ENCODE measurements around the gene CHRND. TPM values are rescaled to one million over a fixed set of nuclear protein-coding genes. Genes with fewer than 3 reads are reported as not detected.

Gene CHRND
- polyA plus RNA-seq, 2 donors: not detected

DNA sequence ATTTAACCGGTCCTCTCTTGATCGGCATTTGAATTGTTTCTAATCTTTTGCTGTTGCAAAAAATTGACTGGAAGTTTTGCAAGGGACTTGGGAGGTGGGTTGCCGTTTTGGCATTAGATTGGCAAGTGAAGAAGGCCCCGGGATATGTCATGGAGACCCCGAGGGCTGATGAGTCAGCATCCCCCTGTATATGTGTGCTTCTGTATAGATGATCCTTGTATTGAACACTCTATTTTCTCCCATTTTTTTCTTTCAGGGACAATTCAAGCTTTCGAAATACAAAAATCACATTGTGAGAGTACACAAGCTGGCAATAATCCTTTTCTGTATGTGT lies 54.7 kb downstream of the CHRND start:
- Histone ChIP-seq H3K36me3 (ENCODE audit: control insufficient read depth in 2 of 2, insufficient read depth in 2 of 2, low read length in 1 of 2) (peaks cover 5 to 6% of the 10 kb centered on the region in 2 donors), H3K4me3 (ENCODE audit: low read depth in 1 of 2, low read length in 2 of 2) (no peak overlapping the region), H3K27ac (ENCODE audit: low read depth in 2 of 2, low read length in 1 of 2) (no peak overlapping the region), H3K27me3 (ENCODE audit: control insufficient read depth in 1 of 2, insufficient read depth in 2 of 2, low read length in 2 of 2) (no peaks in the 10 kb centered on the region), H3K9me3 (ENCODE audit: control insufficient read depth in 2 of 2, insufficient read depth in 1 of 2, low read depth in 1 of 2, low read length in 1 of 2) (no peaks in the 10 kb centered on the region), H3K4me1 (ENCODE audit: control insufficient read depth in 2 of 2, insufficient read depth in 2 of 2, low read length in 1 of 2) (no peaks in the 10 kb centered on the region)
- WGBS, 2 donors: 76 to 93% methylated on average over 6 of the region's 6 CpGs

DNA sequence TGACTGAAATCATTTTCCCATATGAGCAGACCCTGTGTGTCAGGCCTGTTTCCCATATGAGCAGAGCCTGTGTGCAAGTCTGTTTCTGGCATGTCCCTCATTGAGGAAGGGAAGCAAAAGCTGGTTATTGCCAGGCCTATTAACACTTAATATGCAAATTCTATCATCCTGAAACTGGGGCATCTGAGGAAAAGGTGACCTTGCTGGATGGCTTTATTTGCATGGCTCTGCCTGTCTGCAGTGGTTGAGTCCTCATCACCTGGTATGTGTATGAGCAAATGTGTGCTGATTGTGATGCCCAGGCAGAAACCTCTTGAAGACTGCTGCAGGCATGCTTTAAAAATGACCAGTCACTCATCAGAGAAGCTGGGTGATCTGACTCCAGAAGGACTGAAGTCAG lies 55.8 kb downstream of the CHRND start:
- Histone ChIP-seq H3K36me3 (ENCODE audit: control insufficient read depth in 2 of 2, insufficient read depth in 2 of 2, low read length in 1 of 2) (peaks cover 5 to 6% of the 10 kb centered on the region in 2 donors), H3K27ac (ENCODE audit: low read depth in 2 of 2, low read length in 1 of 2) (no peak overlapping the region), H3K27me3 (ENCODE audit: control insufficient read depth in 1 of 2, insufficient read depth in 2 of 2, low read length in 2 of 2) (no peaks in the 10 kb centered on the region), H3K4me3 (ENCODE audit: low read depth in 1 of 2, low read length in 2 of 2) (no peak overlapping the region), H3K9me3 (ENCODE audit: control insufficient read depth in 2 of 2, insufficient read depth in 1 of 2, low read depth in 1 of 2, low read length in 1 of 2) (no peaks in the 10 kb centered on the region), H3K4me1 (ENCODE audit: control insufficient read depth in 2 of 2, insufficient read depth in 2 of 2, low read length in 1 of 2) (no peaks in the 10 kb centered on the region)

- no peaks in the 10 kb centered on the region for H3K9me3 ChIP-seq (ENCODE audit: control insufficient read depth in 2 of 2, insufficient read depth in 1 of 2, low read depth in 1 of 2, low read length in 1 of 2)
- H3K27me3 ChIP-seq (ENCODE audit: control insufficient read depth in 1 of 2, insufficient read depth in 2 of 2, low read length in 2 of 2): no peaks in the 10 kb centered on the region
- no peak overlapping the region for H3K27ac ChIP-seq (ENCODE audit: low read depth in 2 of 2, low read length in 1 of 2)
- H3K4me3 ChIP-seq (ENCODE audit: low read depth in 1 of 2, low read length in 2 of 2): no peak overlapping the region
- WGBS, 2 donors: 85 to 89% methylated on average over 6 of the region's 6 CpGs
- peaks cover 4 to 5% of the 10 kb centered on the region in 2 donors for H3K36me3 ChIP-seq (ENCODE audit: control insufficient read depth in 2 of 2, insufficient read depth in 2 of 2, low read length in 1 of 2)
- H3K4me1 ChIP-seq (ENCODE audit: control insufficient read depth in 2 of 2, insufficient read depth in 2 of 2, low read length in 1 of 2): peaks cover 2 to 6% of the 10 kb centered on the region in 2 donors
Observed at GRCh38 chr2:232584238-232584637, 58.3 kb downstream of the CHRND start.

Other genes starting within 250 kb of the CHRND start
- gene ALPP, start 147.4 kb upstream of the CHRND start, polyA plus RNA-seq: not detected
- not detected for gene ALPG, start 119.3 kb upstream of the CHRND start, polyA plus RNA-seq
- gene ALPI, start 70.0 kb upstream of the CHRND start, polyA plus RNA-seq: not detected
- gene ECEL1, start 38.3 kb upstream of the CHRND start, polyA plus RNA-seq: under 1 TPM in 1 of 2 donors, not detected in 1; 0.31 TPM
- gene PRSS56, start 5.8 kb upstream of the CHRND start, polyA plus RNA-seq: not detected
- not detected for gene CHRNG, start 13.5 kb downstream of the CHRND start, polyA plus RNA-seq
- gene TIGD1, start 24.4 kb downstream of the CHRND start, polyA plus RNA-seq: 1 to 10 TPM; 1.8 to 4.4 TPM
- gene EIF4E2, start 24.5 kb downstream of the CHRND start, polyA plus RNA-seq: 10 to 100 TPM; 45.9 to 56.7 TPM
- 1 to 10 TPM; 1.3 to 3.9 TPM for gene EFHD1, start 107.4 kb downstream of the CHRND start, polyA plus RNA-seq
- gene GIGYF2, start 171.2 kb downstream of the CHRND start, polyA plus RNA-seq: 10 to 100 TPM; 10.9 to 11.0 TPM